ENCODE measurements around the gene CCDC12.

CCDC12 gene

DNA sequence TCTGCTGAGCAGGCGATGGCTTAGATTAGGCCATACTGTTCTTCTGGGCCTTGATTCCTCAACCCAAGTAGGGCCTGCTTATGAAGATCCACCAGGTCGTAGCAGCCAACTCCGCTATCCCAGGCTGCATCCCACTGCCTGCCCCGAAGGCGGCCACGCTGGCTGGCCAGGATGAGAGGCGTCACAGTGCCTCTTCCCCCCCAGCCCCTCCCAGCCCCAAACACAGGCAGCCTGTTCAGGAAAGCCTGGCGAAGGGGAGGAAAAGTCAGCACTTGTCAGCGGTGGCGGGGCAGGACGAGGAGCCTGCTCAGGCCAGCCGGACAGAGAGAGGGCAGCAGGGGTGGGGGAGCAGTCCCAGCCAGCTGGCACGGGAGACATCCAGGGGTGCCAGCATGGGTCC, 87.8 kb downstream of the CCDC12 start:
- DNase-seq: no peak

DNA sequence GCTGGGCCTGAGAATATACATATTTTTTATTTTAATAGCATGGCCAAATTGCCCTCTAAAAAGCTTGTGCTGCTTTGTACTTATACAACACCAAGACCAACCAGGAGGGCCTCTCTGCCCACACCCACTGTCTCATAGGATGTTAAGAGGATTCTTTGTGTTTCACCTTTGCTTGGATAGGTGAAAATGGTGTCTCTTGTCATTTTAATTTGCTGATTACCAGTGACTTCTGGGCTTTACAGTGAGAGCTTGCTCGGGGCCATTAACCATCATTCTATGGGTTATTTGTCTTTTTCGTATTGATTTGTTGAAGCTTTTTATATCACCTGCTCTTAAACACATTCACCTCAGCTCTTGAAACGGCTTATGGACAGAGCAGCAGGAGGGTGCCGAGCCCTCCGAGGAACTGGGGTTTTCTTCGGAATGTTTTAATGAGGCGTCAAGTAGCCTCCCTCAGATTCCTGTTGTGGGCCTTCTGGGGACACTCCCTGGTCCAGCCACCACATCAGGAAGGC, 88.5 kb downstream of the CCDC12 start:
- no peak for DNase-seq

GRCh38 chr3:46885612-46886011, 90.9 kb downstream of the CCDC12 start:
- DNase-seq: no peak

GRCh38 chr3:46884929-46885328, 91.6 kb downstream of the CCDC12 start:
- DNase-seq: no peak

- DNase-seq: no peak
Observed at GRCh38 chr3:46884427-46884826, 92.1 kb downstream of the CCDC12 start.

GRCh38 chr3:46883830-46884185, 92.7 kb downstream of the CCDC12 start:
- no peak for DNase-seq

DNA sequence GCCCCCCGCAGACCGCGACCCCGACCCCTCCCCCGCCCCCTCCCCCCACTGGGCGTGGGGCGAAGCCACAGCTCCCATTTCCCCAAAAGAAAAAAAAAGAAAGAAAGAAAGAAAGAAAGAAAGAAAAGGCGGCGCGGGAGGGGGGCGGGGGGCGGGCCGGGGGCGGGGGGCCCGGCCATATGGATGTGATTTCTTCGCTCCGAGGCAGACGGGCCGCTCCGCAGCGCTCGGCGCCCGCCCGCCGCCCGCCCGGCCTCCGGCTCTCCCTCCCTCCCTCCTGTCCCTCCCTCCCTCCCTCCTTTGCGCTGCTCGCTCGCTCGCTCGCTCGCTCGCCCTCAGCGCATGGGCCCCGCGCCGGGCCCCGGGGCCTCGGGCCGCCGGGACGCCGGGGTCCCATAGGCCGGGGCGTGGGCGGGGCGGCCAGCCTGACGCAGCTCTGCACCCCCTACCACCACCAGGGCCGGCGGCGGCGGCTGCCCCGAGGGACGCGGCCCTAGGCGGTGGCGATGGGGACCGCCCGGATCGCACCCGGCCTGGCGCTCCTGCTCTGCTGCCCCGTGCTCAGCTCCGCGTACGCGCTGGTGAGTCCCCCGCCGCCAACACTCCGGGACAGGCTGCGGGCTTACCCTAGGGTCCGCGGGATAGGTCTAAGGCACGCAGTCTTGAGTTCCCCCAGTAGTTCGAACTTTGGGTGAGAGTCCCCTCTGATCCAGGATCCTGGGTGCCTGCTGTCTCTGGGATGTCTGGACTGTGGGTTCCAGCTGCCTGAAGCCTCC, 93.3 kb downstream of the CCDC12 start:
- DNase-seq: no peak

- no peak for DNase-seq
Observed at GRCh38 chr3:46882377-46883053, 94.0 kb downstream of the CCDC12 start.

- no peak for DNase-seq
Observed at GRCh38 chr3:46881596-46882376, 94.8 kb downstream of the CCDC12 start.

DNA sequence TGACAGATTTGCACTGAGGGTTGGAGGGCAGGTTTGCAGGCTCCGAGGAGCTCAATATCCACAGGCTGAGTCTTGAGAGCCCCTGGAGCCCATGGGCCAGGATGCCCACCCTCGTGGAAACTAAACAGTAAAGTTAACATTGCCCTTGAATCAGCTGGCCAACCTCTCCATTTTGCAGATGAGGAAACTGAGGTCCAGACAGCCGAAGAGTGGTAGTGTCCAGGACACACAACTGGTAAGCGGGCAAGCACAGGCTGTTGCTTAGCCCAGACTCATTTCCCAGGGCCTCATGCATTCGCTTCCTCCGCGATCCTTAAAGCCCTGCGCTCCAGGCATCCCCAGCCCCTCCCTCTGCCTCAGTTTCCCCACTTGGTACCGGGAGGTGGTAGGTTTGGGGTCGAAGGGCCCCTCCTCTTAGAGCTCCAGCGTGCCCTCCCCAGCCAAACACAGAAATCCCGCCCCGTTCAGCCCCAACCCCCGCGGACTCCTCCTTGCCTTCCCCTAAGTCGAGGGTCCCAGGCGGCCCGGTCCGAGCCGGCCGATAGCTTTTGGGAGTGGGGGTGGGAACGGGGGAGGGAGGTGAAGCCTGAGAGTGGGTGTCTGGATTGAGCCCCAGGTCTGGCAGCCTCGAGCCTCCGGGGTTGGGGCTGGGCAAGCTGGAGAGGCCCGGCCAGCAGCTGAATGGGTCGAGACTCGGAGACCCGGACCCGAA, 95.5 kb downstream of the CCDC12 start:
- DNase-seq: no peak

GRCh38 chr3:46878781-46879436, 97.6 kb downstream of the CCDC12 start:
- DNase-seq: no peak

DNA sequence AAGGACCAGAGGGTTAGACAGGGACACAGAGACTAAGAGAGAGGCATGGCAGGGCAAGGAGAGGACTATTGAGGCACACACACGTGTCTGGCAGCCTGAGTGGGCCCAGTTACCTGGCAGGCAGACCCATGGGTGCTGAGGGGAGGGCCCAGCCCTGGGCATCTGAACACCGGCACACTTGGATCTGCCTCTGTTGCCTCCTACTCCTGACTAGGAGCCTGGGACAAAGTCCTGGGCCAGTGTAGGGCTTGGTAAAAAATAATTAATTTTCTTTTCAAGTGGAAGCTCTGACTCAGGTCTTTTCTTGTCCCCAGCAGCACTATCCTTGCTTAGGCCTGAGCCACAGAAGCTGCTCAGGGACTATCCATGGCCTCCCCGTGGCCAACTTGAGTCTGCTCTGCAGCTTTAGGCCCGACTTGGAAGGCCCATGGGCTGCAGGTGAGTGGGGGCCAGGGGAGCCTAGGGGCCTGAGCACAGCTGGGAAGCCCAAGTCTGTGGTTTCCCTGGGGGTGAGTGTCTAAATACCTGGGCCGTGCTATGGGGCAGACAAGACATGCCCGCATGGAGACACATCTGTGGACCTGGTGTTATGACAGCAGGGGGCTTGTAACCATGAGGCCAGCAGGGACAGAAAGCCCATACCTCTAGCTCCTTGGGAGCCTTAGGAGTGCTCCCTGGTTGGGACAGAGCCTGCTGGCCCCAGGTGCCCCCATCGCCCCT, 99.0 kb downstream of the CCDC12 start, which contains the start of gene PTH1R:
Gene PTH1R, plus strand, starts transcription at position 316 of the 720 bp plus-strand sequence. CDS start 5,839 bp downstream, outside the sequence.
- no peak for DNase-seq

DNA sequence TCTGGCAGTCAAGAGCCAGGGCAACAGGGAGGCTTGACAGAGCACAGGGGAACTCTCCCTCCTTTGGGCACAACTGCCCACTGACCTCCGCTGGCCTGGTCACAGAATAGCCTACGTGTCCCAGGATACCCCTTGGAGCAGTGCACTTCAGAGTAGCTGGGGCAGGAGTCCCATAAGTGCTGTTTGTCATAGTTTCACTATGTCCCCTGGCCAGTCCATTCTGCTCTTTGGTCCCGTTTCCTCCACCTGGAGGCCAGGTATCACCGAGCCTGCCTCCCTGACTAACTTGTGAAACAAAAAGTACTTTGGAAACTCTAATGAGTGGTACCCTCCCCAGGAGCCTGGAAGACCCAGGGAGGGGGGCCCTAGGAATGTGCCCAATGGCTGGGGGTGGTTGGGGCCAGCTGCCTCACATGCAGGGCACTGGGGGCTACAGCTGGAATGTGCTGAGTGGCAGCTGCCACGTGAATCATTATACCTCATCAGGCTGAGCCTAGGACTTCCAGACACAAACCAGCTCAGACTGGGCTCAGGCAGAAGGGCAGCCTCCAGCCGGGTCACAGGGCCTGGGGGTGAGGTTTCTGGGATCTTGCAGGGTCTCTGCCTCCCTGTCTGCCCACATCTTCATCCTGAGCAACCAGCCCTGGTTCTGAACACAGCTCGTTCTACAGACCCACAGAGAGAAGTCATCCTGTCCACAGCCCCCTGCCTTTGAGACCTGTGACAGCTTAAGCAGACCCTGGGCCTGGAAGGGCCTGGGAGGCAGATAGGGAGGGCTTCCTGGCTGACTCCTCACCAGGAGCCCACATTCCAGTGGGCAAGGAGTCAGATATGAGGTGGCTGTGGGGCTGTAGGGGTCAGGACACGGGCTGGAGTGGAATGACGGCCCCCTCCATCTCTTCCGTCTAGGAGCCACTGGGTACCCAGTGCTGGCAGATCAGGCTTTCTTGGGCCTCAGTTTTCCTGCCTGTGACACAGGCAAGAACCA, 99.9 kb downstream of the CCDC12 start:
- DNase-seq: no peak

GRCh38 chr3:46875560-46875959, 101.0 kb downstream of the CCDC12 start:
- DNase-seq: no peak

DNA sequence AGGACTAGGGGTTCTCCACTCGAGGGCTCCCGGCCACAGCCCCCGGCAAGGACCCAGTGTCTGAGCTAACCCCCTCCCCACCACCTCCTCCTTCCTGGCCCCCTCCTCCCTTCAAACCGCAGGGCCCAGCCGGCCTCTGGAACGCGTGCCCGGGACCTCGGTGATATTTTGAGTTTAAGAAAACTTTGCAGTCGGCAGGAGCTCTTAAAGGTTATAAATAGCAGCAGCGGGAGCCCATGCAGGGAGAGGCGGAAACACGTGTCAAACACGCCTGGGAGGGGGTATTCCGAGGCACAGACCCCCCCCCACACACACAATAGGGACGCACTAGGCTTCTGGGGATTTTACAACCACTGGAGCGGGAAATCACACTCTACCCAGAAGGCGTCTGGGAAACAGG, 102.1 kb downstream of the CCDC12 start:
- no peak for DNase-seq

GRCh38 chr3:46873521-46873920, 103.0 kb downstream of the CCDC12 start:
- no peak for DNase-seq
